ENCODE measurements around the gene PPIL1.
A peak's percentile ranks its signal among the peaks of the same experiment; 100 is the strongest.

PPIL1 gene

GRCh38 chr6:36833182-36833789 is 41.3 kb downstream of the PPIL1 start:
- no peak for TF ChIP-seq CTCF (IDR thresholded peaks at IDR 0.05)
- H3K27ac Mint-ChIP-seq, result no peak overlapping the region
- H3K36me3 Mint-ChIP-seq (ENCODE audit: low read depth), result no peaks in the 10 kb centered on the region
- no peak overlapping the region for H3K4me3 Mint-ChIP-seq
- peaks cover 4% of the 10 kb centered on the region for H3K9me3 Mint-ChIP-seq
- peaks cover 30% of the 10 kb centered on the region for H3K4me1 Mint-ChIP-seq
- DNase-seq, result no peak
- peaks cover 40% of the 10 kb centered on the region for H3K27me3 Mint-ChIP-seq (ENCODE audit: low read depth, poor library complexity)

GRCh38 chr6:36832313-36832712 is 42.3 kb downstream of the PPIL1 start:
- H3K4me1 Mint-ChIP-seq, result peaks cover 38% of the 10 kb centered on the region

GRCh38 chr6:36830577-36830976 is 44.0 kb downstream of the PPIL1 start:
- Mint-ChIP-seq H3K4me1 (peaks cover 46% of the 10 kb centered on the region), H3K36me3 (ENCODE audit: low read depth) (no peaks in the 10 kb centered on the region), H3K4me3 (no peak overlapping the region), H3K27ac (no peak overlapping the region), H3K27me3 (ENCODE audit: low read depth, poor library complexity) (peaks cover 13% of the 10 kb centered on the region), H3K9me3 (peaks cover 4% of the 10 kb centered on the region)
- no peak for TF ChIP-seq CTCF (IDR thresholded peaks at IDR 0.05)
- DNase-seq, result no peak

More at GRCh38 chr6:36832313-36832712, 42.3 kb downstream of the PPIL1 start:
- Mint-ChIP-seq H3K9me3 (peaks cover 4% of the 10 kb centered on the region), H3K36me3 (ENCODE audit: low read depth) (no peaks in the 10 kb centered on the region), H3K4me3 (no peak overlapping the region), H3K27me3 (ENCODE audit: low read depth, poor library complexity) (peaks cover 30% of the 10 kb centered on the region), H3K27ac (no peak overlapping the region)
- DNase-seq, result no peak
- TF ChIP-seq CTCF (IDR thresholded peaks at IDR 0.05), result no peak

GRCh38 chr6:36829919-36830544 is 44.6 kb downstream of the PPIL1 start:
- H3K9me3 Mint-ChIP-seq, result peaks cover 4% of the 10 kb centered on the region
- H3K4me1 Mint-ChIP-seq, result peaks cover 48% of the 10 kb centered on the region
- no peaks in the 10 kb centered on the region for H3K36me3 Mint-ChIP-seq (ENCODE audit: low read depth)
- TF ChIP-seq CTCF (IDR thresholded peaks at IDR 0.05), result no peak
- H3K27me3 Mint-ChIP-seq (ENCODE audit: low read depth, poor library complexity), result peaks cover 10% of the 10 kb centered on the region
- H3K4me3 Mint-ChIP-seq, result no peak overlapping the region
- H3K27ac Mint-ChIP-seq, result no peak overlapping the region
- DNase-seq, result no peak

- TF ChIP-seq CTCF (IDR thresholded peaks at IDR 0.05), result no peak
- H3K27me3 Mint-ChIP-seq (ENCODE audit: low read depth, poor library complexity), result peaks cover 6% of the 10 kb centered on the region
- peaks cover 65% of the 10 kb centered on the region for H3K4me1 Mint-ChIP-seq
- no peak for DNase-seq
- peak overlapping the region; percentile 42 for H3K27ac Mint-ChIP-seq
- H3K9me3 Mint-ChIP-seq, result no peaks in the 10 kb centered on the region
- H3K4me3 Mint-ChIP-seq, result no peak overlapping the region
- no peaks in the 10 kb centered on the region for H3K36me3 Mint-ChIP-seq (ENCODE audit: low read depth)
Observed at GRCh38 chr6:36827261-36828079, 47.1 kb downstream of the PPIL1 start.
